GM18517 (cell line): ENCODE measurements around the gene MAP7.
"Not testable (repeated sequence)": the region's sequence is repeated elsewhere in the genome, so short reads cannot be mapped to it uniquely, and the experiment has no call there.

Experiments
- ATAC-seq: cut with Tn5 transposase; IDR thresholded peaks from one replicate; pipeline ENCODE4 v1.9.1; 2021; ENCODE audit warnings: mild to moderate bottlenecking, moderate library complexity; ENCODE audit not compliant: unreplicated experiment

Gene MAP7

DNA sequence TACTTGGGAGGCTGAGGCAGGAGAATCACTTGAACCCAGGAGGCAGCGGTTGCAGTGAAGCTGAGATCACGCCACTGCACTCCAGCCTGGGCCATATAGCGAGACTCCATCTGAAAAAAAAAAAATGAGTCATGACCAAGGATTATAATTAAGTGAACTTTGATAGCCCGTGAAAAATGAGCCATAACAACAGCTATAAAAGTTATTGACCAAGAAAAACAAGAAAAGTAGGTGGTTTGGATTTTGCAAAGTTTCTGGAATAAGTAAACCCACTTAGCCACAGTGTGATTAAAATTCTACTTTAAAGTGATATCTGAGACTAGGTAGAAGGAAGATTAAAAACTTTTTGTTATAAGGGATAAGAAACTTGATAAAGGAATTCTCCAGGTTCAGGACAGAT, 234.6 kb downstream of the MAP7 start:
- ATAC-seq: no peak

DNA sequence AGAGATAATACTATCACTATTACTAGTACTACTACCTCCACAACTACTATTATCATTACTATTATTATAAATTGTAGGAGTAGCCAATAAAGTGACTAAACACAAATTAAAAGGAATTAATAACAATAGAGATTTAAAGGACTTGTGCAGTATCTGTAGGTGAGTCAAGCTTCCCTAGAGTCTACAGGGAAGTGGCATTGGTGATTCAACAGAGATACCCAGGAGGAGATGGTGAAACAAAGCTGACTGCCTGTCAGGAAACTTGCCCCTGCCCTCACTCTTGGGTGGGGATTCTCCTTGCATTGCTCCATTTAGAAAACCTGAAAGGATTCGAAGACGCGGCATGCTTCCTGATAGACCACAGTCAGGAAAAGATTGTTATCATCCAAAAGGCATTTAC, 237.2 kb downstream of the MAP7 start:
- ATAC-seq: no peak

DNA sequence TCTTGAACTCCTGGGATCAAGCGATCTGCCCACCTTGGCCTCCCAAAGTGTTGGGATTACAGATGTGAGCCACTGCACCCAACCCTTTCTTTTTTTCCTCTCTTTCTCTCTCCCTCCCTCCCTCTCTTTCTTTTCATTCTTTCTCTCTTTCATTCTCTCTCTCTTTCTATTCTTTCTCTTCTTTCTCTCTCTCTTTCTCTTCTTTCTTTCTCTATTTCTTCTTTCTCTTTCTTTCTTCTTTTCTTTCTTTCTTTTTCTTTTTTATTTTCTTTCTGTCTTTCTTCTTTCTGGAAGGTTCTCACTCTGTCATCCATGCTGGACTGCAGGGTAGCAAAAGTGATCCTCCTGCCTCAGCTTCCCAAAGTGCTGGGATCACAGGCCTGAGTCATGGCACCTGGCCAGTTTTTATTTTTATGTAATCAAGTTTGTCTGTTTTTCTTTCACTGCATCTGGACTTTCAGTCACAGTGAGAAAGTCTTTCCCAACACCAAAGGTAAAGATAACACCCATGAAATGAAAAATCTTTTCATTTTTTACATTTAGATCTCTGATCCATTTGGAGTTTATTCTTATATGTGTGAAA, 240.4 kb downstream of the MAP7 start:
- no peak for ATAC-seq

DNA sequence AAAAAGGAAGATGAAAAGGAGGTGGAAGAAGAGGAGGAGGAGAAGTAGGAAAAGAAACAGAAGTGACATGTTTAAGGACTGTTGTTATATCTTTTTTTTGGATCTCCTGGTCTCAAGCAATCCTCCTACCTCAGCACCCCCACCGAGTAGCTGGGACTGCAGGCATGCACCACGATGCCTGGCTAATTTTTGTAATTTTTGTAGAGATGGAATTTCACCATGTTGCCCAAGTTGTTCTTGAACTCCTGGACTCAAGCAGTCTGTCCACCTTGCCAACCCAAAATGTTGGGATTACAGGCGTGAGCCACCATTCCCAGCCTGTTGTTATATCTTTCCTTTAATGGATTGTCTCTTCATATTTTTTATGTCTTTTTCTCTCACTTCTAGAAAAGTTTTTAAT, 241.1 kb downstream of the MAP7 start:
- ATAC-seq: no peak

DNA sequence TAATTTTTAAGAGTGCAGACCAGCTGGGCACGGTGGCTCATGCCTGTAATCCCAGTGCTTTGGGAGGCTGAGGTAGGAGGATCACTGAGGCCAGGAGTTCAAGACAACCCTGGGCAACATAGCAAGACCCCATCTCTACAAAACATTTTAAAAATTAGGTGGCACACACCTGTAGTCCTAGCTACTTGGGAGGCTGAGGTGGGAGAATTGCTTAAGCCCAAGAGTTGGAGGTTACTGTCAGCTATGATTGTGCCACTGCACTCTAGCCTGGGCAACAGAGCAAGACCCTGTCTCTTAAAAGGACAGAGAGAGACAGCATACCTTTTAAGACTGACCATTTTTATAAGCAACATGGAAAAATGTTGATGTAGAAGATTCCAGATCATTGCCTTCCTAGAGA, 241.8 kb downstream of the MAP7 start:
- not testable (repeated sequence) for ATAC-seq

DNA sequence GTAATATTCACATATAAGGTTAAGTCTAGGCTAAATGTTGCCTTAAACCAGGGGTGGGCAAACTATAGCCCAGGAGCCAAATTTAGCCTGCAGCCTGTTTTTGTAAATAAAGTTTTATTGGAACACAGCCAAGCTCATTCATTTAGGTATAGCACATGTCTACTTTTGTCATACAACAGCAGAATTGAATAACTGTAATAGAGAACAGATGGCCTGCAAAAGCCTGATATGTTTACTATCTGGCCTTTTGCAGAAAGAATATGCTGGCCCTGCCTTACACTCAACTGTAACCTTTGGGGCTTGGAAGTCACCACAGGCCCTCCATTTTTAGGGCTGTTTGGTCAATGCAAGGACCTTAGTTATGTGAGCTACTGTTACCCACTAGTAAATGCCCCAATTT, 242.9 kb downstream of the MAP7 start:
- ATAC-seq: no peak

DNA sequence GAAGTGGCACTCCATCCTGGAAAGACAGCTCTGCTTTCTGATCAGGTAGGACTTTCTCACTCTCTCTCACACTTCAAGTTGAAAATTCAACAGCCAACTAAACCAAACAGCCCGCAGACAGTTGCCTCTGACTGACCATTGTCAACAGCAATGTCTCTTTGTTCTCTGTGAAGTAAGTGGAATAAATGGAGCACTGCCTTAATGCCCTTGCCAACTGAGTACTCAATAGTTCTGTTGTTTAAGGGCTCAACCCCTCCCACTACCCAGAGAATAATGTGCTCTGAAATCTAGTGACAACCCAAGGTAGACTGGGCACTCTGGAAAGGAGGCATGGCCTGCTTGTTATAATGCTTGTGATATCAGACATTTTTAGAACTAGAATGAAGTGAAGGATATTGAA, 243.8 kb downstream of the MAP7 start:
- no peak for ATAC-seq

DNA sequence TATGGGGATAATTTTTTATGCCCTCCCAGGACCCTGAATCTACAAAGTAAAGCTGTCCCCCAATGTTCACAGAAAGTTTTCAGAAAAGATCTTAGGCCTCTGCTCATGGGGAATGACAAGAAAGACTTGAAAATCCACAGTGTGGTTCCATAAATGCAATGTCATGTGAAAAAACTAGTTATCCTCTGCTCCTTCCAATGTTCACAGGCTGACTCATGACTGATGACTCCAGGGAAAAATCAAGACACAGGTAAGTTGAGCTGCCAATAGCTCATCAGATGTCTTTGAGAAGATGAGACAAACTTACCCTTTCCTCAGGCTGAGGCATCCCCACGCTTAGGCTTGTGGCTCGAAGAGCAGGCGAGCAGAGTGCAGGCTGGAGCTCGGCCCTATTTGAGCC, 245.8 kb downstream of the MAP7 start:
- no peak for ATAC-seq

DNA sequence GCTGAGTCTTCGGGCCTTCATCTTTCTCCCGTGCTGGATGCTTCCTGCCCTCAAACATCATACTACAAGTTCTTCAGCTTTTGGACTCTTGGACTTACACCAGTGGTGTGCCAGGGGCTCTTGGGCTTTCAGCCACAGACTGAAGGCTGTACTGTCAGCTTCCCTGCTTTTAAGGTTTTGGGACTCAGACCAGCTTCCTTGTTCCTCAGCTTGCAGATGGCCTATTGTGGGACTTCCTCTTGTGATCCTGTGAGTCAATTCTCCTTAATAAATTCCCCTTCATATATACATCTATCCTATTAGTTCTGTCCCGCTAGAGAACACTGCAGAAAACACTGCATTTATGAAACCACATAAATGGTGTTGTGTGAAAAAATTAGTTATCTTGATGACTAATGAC, 246.7 kb downstream of the MAP7 start:
- no peak for ATAC-seq

DNA sequence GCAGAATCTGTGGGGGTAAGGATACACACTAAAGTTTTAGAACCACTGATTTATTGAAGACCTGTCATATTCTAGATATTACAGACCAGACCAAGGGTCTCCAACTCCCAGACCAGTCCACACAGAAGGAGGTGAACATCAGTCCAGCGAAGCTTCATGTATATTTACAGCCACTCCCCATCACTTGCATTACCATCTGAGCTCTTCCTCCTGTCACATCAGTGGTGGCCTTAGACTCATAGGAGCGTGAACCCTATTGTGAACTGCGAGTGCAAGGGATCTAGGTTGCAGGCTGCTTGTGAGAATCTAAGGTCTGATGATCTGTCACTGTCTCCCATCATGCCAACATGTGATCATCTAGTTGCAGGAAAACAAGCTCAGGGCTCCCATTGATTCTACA, 255.6 kb downstream of the MAP7 start:
- ATAC-seq: no peak
